Activated naive CD8-positive, alpha-beta T cell (primary cell): ENCODE results near the gene NPPA.

Source experiments
- H3K27ac Mint-ChIP-seq: one replicate; pipeline ENCODE4 v1.8.0; 2021; ENCODE audit warnings: mixed read lengths
- H3K27me3 Mint-ChIP-seq: one replicate; pipeline ENCODE4 v1.8.0; 2021; ENCODE audit warnings: mixed read lengths
- H3K36me3 Mint-ChIP-seq: one replicate; pipeline ENCODE4 v1.8.0; 2021; ENCODE audit warnings: mixed read lengths
- H3K4me1 Mint-ChIP-seq: one replicate; pipeline ENCODE4 v1.8.0; 2021; ENCODE audit warnings: low read depth, mixed read lengths
- H3K4me3 Mint-ChIP-seq: one replicate; pipeline ENCODE4 v1.8.0; 2021; ENCODE audit warnings: mild to moderate bottlenecking, mixed read lengths
- H3K9me3 Mint-ChIP-seq: one replicate; pipeline ENCODE4 v1.8.0; 2021; ENCODE audit warnings: low read depth, mixed read lengths

Gene NPPA

DNA sequence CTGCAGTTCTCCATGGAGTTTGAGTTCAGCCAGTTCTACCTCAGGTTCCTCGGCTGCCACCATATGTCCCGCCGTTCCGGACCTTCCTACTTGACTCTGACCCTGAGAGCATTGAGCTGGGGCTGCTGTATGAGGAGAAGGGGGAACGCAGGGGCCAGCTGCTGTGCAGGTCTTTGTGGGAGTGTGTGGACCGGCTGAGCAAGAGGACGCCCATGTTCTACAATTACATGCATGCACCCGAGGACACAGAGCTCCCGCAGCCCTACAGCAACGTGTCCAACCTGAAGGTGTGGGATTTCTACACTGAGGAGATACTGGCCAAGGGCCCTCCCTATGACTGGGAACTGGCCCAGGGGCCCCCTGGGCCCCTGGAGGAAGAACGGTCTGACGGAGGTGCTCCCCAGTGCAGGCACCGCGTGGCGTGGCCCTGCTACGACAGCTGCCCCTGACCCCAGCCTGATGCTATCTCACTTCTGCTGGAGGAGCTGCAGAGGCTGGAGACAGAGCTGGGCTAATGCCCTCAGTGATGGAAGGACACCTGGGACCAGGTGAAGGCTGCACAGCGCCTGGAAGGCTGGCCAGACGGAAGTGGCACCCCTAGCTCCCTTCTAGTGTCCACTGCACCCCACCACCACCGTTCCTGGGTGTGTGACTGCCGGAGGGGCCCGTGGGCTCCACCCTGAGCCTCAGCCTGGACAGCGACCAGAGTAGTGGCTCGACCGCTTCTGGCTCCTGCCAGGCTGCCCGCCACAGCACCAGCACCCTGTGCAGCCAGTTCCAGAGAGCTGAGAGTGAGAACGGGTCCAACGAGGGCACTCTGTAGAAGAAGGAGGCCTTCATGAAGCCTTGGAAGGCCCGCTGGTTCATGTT is 32.0 kb upstream of the NPPA start:
- Mint-ChIP-seq H3K27me3 (peaks cover under 1% of the 10 kb centered on the region), H3K4me3 (no peak overlapping the region), H3K9me3 (no peaks in the 10 kb centered on the region), H3K4me1 (no peaks in the 10 kb centered on the region), H3K36me3 (no peaks in the 10 kb centered on the region), H3K27ac (no peak overlapping the region)

- Mint-ChIP-seq H3K4me3 (no peak overlapping the region), H3K27ac (no peak overlapping the region), H3K9me3 (no peaks in the 10 kb centered on the region), H3K36me3 (no peaks in the 10 kb centered on the region), H3K27me3 (peaks cover 1% of the 10 kb centered on the region), H3K4me1 (no peaks in the 10 kb centered on the region)
Measured at GRCh38 chr1:11878891-11879190, 31.3 kb upstream of the NPPA start.

GRCh38 chr1:11878081-11878890 is 30.7 kb upstream of the NPPA start:
- Mint-ChIP-seq H3K4me1 (no peaks in the 10 kb centered on the region), H3K4me3 (no peak overlapping the region), H3K36me3 (no peaks in the 10 kb centered on the region), H3K9me3 (no peaks in the 10 kb centered on the region), H3K27me3 (peaks cover 1% of the 10 kb centered on the region), H3K27ac (no peak overlapping the region)

GRCh38 chr1:11877074-11877473 is 29.5 kb upstream of the NPPA start:
- H3K27ac Mint-ChIP-seq = no peak overlapping the region
- no peaks in the 10 kb centered on the region for H3K4me1 Mint-ChIP-seq
- H3K9me3 Mint-ChIP-seq = no peaks in the 10 kb centered on the region
- H3K27me3 Mint-ChIP-seq = peaks cover 1% of the 10 kb centered on the region
- H3K4me3 Mint-ChIP-seq = no peak overlapping the region
- H3K36me3 Mint-ChIP-seq = no peaks in the 10 kb centered on the region

GRCh38 chr1:11875094-11875493 is 27.5 kb upstream of the NPPA start:
- H3K9me3 Mint-ChIP-seq = no peaks in the 10 kb centered on the region
- H3K27ac Mint-ChIP-seq = no peak overlapping the region
- H3K36me3 Mint-ChIP-seq = no peaks in the 10 kb centered on the region
- peaks cover 5% of the 10 kb centered on the region for H3K27me3 Mint-ChIP-seq
- no peaks in the 10 kb centered on the region for H3K4me1 Mint-ChIP-seq
- H3K4me3 Mint-ChIP-seq = no peak overlapping the region

DNA sequence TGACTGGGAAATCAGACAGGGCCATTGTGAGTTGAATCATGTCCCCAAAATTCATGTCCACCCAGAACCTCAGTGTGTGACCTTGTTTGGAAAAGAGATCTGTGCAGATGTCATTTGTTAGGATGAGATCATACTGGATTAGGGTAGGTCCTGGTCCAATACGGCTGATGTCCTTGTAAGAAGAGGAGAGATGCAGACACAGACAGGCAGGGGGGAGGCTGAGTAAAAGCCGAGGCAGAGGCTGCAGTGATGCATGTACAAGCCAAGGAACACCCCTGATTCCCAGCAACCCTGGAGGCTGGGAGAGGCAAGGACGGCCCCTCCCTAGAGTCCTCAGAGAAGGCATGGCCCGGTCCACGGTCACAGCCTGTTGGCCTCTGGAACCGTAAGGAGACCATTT is 27.0 kb upstream of the NPPA start:
- Mint-ChIP-seq H3K9me3 (no peaks in the 10 kb centered on the region), H3K4me1 (no peaks in the 10 kb centered on the region), H3K27ac (no peak overlapping the region), H3K27me3 (peaks cover 5% of the 10 kb centered on the region), H3K4me3 (no peak overlapping the region), H3K36me3 (no peaks in the 10 kb centered on the region)

GRCh38 chr1:11874258-11874562 is 26.6 kb upstream of the NPPA start:
- H3K9me3 Mint-ChIP-seq = no peaks in the 10 kb centered on the region
- no peak overlapping the region for H3K27ac Mint-ChIP-seq
- H3K4me1 Mint-ChIP-seq = no peaks in the 10 kb centered on the region
- no peak overlapping the region for H3K4me3 Mint-ChIP-seq
- H3K36me3 Mint-ChIP-seq = no peaks in the 10 kb centered on the region
- peaks cover 5% of the 10 kb centered on the region for H3K27me3 Mint-ChIP-seq

- no peaks in the 10 kb centered on the region for H3K4me1 Mint-ChIP-seq
- H3K36me3 Mint-ChIP-seq = no peaks in the 10 kb centered on the region
- no peak overlapping the region for H3K27ac Mint-ChIP-seq
- no peak overlapping the region for H3K4me3 Mint-ChIP-seq
- peaks cover 5% of the 10 kb centered on the region for H3K27me3 Mint-ChIP-seq
- no peaks in the 10 kb centered on the region for H3K9me3 Mint-ChIP-seq
Measured at GRCh38 chr1:11873395-11874257, 26.0 kb upstream of the NPPA start.

DNA sequence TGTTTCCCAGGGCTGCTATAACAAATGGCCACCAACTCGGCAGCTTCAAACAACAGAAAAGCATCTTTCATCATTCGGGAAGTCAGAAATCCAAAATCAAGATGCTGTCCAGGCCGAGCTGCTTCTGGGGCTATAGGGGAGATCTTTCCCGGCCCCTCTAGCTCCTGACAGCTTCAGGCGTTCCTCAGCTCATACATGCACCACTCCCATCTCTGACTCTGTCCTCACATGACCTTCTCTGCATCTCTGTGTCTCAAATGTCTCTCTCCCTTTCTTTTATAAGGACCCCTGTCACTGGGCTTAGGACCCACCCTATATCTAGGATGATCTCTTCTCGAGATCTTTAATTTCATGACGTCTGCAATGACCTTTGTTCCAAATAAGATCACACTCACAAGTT is 25.0 kb upstream of the NPPA start:
- no peaks in the 10 kb centered on the region for H3K4me1 Mint-ChIP-seq
- H3K9me3 Mint-ChIP-seq = no peaks in the 10 kb centered on the region
- H3K27me3 Mint-ChIP-seq = peaks cover 5% of the 10 kb centered on the region
- H3K36me3 Mint-ChIP-seq = no peaks in the 10 kb centered on the region
- H3K27ac Mint-ChIP-seq = no peak overlapping the region
- no peak overlapping the region for H3K4me3 Mint-ChIP-seq

GRCh38 chr1:11869650-11870207 is 22.1 kb upstream of the NPPA start:
- Mint-ChIP-seq H3K27me3 (peaks cover 7% of the 10 kb centered on the region), H3K36me3 (no peaks in the 10 kb centered on the region), H3K4me1 (no peaks in the 10 kb centered on the region), H3K27ac (no peak overlapping the region), H3K4me3 (no peak overlapping the region), H3K9me3 (no peaks in the 10 kb centered on the region)

GRCh38 chr1:11869104-11869503 is 21.5 kb upstream of the NPPA start:
- peaks cover 7% of the 10 kb centered on the region for H3K27me3 Mint-ChIP-seq
- no peak overlapping the region for H3K4me3 Mint-ChIP-seq
- H3K36me3 Mint-ChIP-seq = no peaks in the 10 kb centered on the region
- H3K27ac Mint-ChIP-seq = no peak overlapping the region
- no peaks in the 10 kb centered on the region for H3K4me1 Mint-ChIP-seq
- H3K9me3 Mint-ChIP-seq = no peaks in the 10 kb centered on the region

DNA sequence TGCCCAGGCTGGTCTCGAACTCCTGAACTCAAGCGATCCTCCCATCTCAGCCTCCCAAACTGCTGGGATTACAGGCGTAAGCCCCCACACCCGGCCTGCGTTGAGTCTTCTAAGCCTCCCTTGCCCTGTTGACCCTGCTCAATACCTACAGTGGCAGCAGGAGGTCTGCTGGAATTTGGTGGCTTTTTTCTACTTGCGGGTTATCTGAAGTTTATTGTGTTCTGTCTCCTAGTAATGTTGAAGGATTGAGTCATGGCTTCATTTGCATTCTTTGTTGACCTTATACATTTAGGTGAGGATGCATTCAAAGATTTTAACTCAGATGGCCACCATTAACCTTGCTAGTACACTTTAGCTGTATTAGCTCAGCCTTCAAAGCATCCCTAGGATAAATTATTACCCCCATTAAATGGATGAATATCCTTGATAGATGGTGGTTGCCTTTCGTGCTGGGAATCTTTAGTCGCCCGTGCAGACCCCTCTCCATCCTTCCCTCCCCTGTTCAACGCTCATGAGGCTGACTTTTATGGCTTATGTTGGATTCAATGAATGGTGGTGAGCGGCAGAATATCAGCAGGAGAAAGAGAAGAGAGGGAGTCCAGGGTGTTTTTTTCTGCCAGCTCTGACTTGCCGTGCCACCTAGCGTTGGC is 20.9 kb upstream of the NPPA start:
- Mint-ChIP-seq H3K36me3 (no peaks in the 10 kb centered on the region), H3K27ac (no peak overlapping the region), H3K4me1 (no peaks in the 10 kb centered on the region), H3K27me3 (peaks cover 7% of the 10 kb centered on the region), H3K4me3 (no peak overlapping the region), H3K9me3 (no peaks in the 10 kb centered on the region)

GRCh38 chr1:11862890-11863289 is 15.3 kb upstream of the NPPA start:
- Mint-ChIP-seq H3K4me1 (no peaks in the 10 kb centered on the region), H3K27ac (no peak overlapping the region), H3K27me3 (peaks cover 26% of the 10 kb centered on the region), H3K36me3 (no peaks in the 10 kb centered on the region), H3K9me3 (no peaks in the 10 kb centered on the region), H3K4me3 (no peak overlapping the region)

GRCh38 chr1:11860587-11860986 is 13.0 kb upstream of the NPPA start:
- Mint-ChIP-seq H3K27ac (no peak overlapping the region), H3K4me3 (no peak overlapping the region), H3K4me1 (no peaks in the 10 kb centered on the region), H3K9me3 (no peaks in the 10 kb centered on the region), H3K27me3 (peaks cover 32% of the 10 kb centered on the region), H3K36me3 (no peaks in the 10 kb centered on the region)
